LHCN-M2 (cell line): Measurements from ENCODE around the gene ASPRV1. TPM values are rescaled to one million over a fixed set of nuclear protein-coding genes. Genes with fewer than 3 reads are reported as not detected.
A peak's percentile ranks its signal among the peaks of the same experiment; 100 is the strongest.
"Not testable (repeated sequence)": the region's sequence is repeated elsewhere in the genome, so short reads cannot be mapped to it uniquely, and the experiment has no call there.

Experiments used
- DNase-seq: peaks from one replicate; pipeline ENCODE4 v3.0.0-alpha.2; 2012; ENCODE audit warnings: low read depth
- total RNA-seq: library from RNA; depleted of rRNA; stranded (reverse); fragments of >200 nt; gene quantifications from 2 replicates; pipeline ENCODE4 v1.2.3, GENCODE V29; 2014

Gene ASPRV1
- total RNA-seq, 1 experiment from 2014 or later, result 0.34 TPM

DNA sequence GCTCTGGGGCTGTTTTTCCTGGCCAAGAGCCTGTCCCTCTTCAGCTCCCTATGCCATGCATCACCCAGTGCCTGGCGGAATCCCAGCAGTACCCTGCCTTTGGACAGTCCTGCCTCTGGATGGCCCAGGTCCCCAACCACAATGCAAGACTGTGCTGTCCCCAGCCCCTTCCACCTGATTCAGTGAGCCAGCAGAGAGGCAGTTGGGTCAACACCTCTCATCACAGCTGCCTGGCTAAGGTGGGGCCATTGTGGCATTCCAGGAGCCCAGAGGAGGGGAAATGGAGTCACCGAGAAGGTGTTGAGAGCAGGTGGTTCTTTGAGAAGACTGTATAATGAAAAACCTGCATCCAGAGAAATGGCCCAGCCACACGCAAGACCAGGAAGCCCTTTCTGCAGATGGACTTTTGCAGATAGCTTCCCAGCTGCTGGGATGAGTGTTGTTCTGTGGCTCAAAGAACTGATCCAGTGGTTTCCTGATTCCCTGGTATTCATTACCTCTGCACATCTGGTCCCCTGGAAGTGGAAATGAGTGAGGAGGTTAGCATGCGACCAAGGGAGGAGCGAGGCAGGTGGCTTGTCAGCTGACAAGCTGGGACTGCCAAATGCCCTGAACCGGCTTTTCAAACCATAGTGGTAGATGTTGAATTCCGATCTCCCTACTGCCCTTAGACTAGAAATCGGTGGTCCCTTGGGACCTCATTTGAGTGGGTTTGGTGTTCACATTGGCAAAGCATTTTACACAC is 1.7 kb upstream of the ASPRV1 start:
- no peak for DNase-seq

DNA sequence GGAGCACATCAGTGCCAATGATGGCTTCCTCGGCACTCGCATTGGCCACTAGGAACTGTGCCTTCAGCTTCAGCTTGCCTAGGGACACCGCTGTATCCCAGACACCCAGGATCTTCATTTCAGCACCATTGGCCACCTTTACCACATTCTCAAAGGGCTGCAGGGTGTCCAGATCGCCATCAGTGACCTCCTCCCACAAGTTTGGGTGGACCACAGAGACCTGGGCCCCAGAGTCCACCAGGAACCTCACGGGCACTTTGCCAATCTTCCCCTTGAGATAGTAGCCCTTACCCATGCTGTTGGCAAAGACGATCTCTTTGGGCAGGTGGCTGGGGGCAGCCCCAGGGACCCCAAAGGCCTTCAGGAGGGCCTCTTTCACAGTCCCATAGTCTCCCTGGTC is 610 bp downstream of the ASPRV1 start:
- DNase-seq, result no peak

- DNase-seq, result no peak
These were observed 2.0 kb downstream of the ASPRV1 start for GRCh38 chr2:69959425-69959824.

- no peak for DNase-seq
These were observed 3.0 kb downstream of the ASPRV1 start for GRCh38 chr2:69958480-69958879.

DNA sequence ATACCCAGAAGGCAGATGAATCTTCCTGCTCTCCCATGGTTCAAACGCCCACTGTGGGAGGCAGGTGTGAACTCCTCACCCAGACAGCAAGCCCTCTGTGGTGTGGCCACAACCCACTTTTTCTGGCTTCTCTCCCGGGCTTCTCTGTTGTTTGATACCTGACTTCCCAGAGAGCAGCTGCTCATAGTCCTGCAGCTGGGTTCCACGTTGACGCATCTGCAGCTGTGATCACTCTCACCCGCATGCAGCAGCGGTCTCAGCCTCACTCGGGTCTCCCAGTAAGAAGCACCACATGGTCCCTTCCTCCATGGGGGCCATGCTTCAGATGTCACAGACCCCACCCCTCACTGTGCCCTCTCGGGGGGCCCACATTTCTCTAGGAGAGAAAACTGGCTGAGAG is 3.5 kb downstream of the ASPRV1 start:
- peak; percentile 70 for DNase-seq

- no peak for DNase-seq
These were observed 4.9 kb downstream of the ASPRV1 start for GRCh38 chr2:69956475-69956979.

DNA sequence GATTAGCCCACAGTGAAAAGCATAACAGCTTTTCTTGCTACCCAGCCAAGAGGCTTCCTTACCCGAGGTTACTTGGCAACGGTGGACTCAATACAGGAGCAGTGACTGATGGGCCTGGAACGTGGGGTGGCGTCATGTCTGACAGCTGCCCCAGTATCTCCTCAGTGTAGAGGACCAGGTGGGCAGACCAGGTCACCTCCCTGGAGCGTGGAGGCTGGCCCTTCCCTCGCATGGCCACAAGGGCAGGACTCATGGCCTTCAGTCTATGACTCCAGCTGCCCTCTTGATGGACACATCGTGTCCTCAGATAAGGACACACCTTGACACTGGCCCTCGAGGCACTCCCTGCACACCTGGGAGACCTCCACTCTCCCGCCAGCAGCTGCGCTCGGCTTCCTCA is 6.4 kb downstream of the ASPRV1 start:
- no peak for DNase-seq

DNA sequence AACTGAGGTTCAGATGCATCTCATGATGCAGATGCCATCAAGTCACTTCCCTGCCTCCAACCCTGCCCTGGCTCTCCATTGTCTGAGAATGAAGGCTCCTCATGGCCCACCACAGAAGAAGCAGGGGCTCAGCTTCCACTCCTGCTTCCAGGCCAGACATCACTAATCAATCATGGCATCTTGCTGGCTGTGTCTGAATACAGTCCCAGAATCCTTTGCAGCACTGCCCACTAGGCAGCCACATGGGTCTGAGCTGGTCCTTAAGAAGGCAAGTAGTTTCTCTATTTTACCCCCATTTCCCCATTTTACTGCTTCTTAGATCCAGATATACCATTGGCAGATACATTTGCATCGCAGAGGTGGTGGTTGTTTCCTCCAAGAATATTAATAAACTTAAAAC is 7.3 kb downstream of the ASPRV1 start:
- DNase-seq, result no peak

DNA sequence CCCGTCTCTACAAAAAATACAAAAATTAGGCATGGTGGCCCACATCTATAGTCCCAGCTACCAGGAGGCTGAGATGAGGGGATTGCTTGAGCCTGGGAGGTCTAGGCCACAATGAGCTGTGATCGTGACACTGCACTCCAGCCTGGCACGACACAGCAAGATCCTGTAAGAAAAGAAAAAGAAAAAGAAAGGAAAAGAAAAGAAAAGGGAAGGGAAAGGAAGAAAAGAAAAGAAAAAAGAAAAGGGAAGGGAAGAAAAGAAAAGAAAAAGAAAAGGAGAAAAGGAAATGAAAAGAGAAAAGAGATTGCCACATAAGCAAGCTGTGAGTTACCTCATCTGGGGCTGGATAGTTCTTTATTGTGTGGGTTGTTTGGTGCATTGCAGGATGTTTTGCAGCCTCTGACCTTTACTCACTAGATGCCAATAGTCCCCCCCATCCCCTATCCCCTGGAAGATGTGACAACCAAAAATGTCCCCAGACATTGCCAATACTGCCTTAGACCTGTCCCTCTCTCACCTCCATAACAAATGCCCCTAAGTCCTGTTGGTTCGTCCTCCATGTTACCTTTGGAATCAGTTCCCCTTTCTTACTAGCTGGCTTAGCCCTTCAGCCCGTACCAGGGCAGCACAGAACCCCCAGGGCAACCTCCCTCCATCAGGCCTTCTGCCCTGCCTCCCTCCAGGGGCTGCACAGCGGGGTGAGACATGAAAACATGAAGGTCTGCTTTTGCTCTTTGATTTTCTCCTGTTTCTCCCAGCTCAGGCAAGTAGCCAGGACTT is 8.9 kb downstream of the ASPRV1 start:
- no peak for DNase-seq

- DNase-seq, result not testable (repeated sequence)
These were observed 10.8 kb downstream of the ASPRV1 start for GRCh38 chr2:69950671-69951070.

DNA sequence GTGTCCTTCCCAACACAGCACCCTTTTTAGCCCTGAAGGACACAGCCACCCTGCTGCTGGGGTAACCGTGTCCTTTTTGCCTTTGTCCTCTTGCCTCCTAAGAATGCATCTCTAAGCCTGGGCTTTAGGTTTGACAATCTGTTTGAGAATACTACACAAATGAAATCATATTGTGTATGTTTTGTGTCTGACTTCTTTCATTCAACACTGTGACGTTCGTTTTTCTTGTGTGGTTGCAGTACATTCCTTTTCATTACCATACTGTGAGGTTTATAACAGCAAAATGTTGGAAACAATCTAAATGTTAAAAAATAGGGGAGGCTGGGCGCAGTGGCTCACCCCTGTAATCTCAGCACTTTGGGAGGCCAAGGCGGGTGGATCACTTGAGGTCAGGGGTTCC is 11.2 kb downstream of the ASPRV1 start:
- DNase-seq, result no peak

- no peak for DNase-seq
These were observed 12.3 kb downstream of the ASPRV1 start for GRCh38 chr2:69948963-69949645.

- DNase-seq, result no peak
These were observed 13.1 kb downstream of the ASPRV1 start for GRCh38 chr2:69948032-69948962.

- no peak for DNase-seq
These were observed 14.0 kb downstream of the ASPRV1 start for GRCh38 chr2:69947325-69947931.

GRCh38 chr2:69946351-69947324 is 14.8 kb downstream of the ASPRV1 start:
- DNase-seq, result peak; percentile 73

DNA sequence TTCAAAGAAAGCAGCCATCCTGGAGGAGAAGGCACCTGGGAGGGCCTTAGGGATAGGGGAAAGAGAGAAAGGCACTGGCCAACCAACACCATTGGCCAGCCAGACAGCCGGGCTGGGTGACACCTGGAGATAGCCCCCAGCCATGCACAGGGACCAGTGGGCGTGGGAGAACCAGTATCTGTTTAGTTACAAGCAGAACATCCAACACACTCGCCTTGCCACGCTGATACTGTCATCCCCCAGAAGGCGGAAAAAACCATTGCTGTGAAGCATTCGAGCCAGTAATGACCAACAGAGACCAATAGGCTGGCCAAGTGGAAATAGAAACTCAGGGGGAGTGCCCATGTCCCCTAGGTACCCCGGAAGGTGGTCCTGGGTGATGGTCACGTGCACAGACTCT is 15.5 kb downstream of the ASPRV1 start:
- DNase-seq, result no peak

GRCh38 chr2:69945441-69945840 is 16.0 kb downstream of the ASPRV1 start:
- no peak for DNase-seq

DNA sequence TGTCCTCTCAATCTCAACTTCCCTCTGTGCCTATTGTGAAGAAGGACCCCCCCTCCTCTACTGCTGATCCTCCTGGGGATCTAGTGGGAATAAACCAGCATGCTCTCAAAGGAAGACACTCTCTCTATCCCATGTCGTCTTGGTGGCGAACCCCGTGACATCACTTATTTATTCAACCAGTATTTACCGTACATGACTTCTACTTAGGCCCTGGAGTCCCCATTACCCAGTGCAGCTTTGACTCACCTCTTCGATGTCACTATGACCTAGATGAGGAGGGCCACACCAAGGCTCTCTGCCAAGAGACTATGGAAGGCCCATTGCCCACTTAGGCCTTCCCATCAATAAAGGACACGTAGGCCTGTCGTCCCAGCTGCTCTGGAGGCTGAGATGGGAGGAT is 16.7 kb downstream of the ASPRV1 start:
- no peak for DNase-seq

GRCh38 chr2:69943843-69944525 is 17.4 kb downstream of the ASPRV1 start:
- no peak for DNase-seq
